ENCODE data around the gene SNAP47. TPM values are rescaled to one million over a fixed set of nuclear protein-coding genes. Genes with fewer than 3 reads are reported as not detected.
A peak's percentile ranks its signal among the peaks of the same experiment; 100 is the strongest.
"Not testable (repeated sequence)": the region's sequence is repeated elsewhere in the genome, so short reads cannot be mapped to it uniquely, and the experiment has no call there.

Gene SNAP47
- total RNA-seq: 10 to 100 TPM; 37.9 to 38.5 TPM
- long read RNA-seq, transcript SNAP47-210 (3 exons, 2,375 nt): minor isoform, 17 of 95 reads
- long read RNA-seq, transcript SNAP47-202 (5 exons, 2,362 nt): major isoform, 47 of 95 reads
- long read RNA-seq, partial matches to known transcripts: 4 of 95 reads
- long read RNA-seq, other reads (novel, unspliced or antisense): 23 of 95 reads

GRCh38 chr1:227734856-227735538 lies at the start of gene SNAP47, which contains the start of gene JMJD4:
Gene SNAP47 (plus strand): TSS chr1:227735435. CDS start chr1:227747737, 12,302 bp downstream.
Gene JMJD4 (minus strand): TSS chr1:227735302. CDS start chr1:227735273, 29 bp downstream.
- DNase-seq (peak; percentile 94), ATAC-seq (peak; percentile 95 to 96)
- intact Hi-C loops (cut with DNase I): no loop called here

- intact Hi-C loops (cut with DNase I): no loop called here
- ATAC-seq (no peak), DNase-seq (no peak)
Observed at GRCh38 chr1:227685807-227686206, 49.4 kb upstream of the SNAP47 start.

GRCh38 chr1:227697321-227697864 lies 37.8 kb upstream of the SNAP47 start:
- DNase-seq: no peak
- no peak for ATAC-seq
- intact Hi-C loops (cut with DNase I): no loop called here

- intact Hi-C loops (cut with DNase I): loop anchor here in 1 of 2 donors (10.0 kb wide), 1 partner anchor 87 kb away; no protein-coding TSS in a partner anchor
- not testable (repeated sequence) for ATAC-seq, DNase-seq
Observed at GRCh38 chr1:227701631-227702030, 33.6 kb upstream of the SNAP47 start.

GRCh38 chr1:227707846-227708245 lies 27.4 kb upstream of the SNAP47 start:
- intact Hi-C loops (cut with DNase I): loop anchor here in 1 of 2 donors (10.0 kb wide), 1 partner anchor 93 kb away; no protein-coding TSS in a partner anchor
- DNase-seq: no peak
- ATAC-seq: no peak

GRCh38 chr1:227709451-227709850 lies 25.8 kb upstream of the SNAP47 start:
- intact Hi-C loops (cut with DNase I): loop anchor here in 1 of 2 donors (10.0 kb wide), 1 partner anchor 95 kb away; no protein-coding TSS in a partner anchor
- DNase-seq (no peak), ATAC-seq (no peak)

GRCh38 chr1:227710474-227710873 lies 24.8 kb upstream of the SNAP47 start:
- DNase-seq; ATAC-seq; intact Hi-C loops (cut with DNase I): not testable (repeated sequence)

- intact Hi-C loops (cut with DNase I): no loop called here
- DNase-seq (no peak), ATAC-seq (no peak)
Observed at GRCh38 chr1:227712648-227713047, 22.6 kb upstream of the SNAP47 start.

- ATAC-seq (no peak), DNase-seq (no peak)
- intact Hi-C loops (cut with DNase I): no loop called here
Observed at GRCh38 chr1:227718932-227719331, 16.3 kb upstream of the SNAP47 start.

GRCh38 chr1:227723474-227723873 lies 11.8 kb upstream of the SNAP47 start:
- no peak for DNase-seq
- intact Hi-C loops (cut with DNase I): loop anchor here in 1 of 2 donors (10.0 kb wide), 2 partner anchors 179 to 239 kb away; no protein-coding TSS in a partner anchor
- no peak for ATAC-seq

GRCh38 chr1:227725046-227725445 lies 10.2 kb upstream of the SNAP47 start:
- no peak for DNase-seq
- intact Hi-C loops (cut with DNase I): loop anchor here in 1 of 2 donors (10.0 kb wide), 2 partner anchors 180 to 240 kb away; no protein-coding TSS in a partner anchor
- ATAC-seq: no peak

GRCh38 chr1:227726318-227726717 lies 8.9 kb upstream of the SNAP47 start:
- DNase-seq: no peak
- intact Hi-C loops (cut with DNase I): loop anchor here in 1 of 2 donors (10.0 kb wide), 2 partner anchors 182 to 242 kb away; no protein-coding TSS in a partner anchor
- no peak for ATAC-seq

GRCh38 chr1:227726924-227727599 lies 8.2 kb upstream of the SNAP47 start:
- intact Hi-C loops (cut with DNase I): loop anchor here in 1 of 2 donors (10.0 kb wide), 2 partner anchors 182 to 242 kb away; no protein-coding TSS in a partner anchor
- no peak for DNase-seq
- ATAC-seq: no peak

- ATAC-seq (peak; percentile 70 to 79), DNase-seq (peak; percentile 81)
- intact Hi-C loops (cut with DNase I): loop anchor here in 1 of 2 donors (10.0 kb wide), 2 partner anchors 183 to 243 kb away; no protein-coding TSS in a partner anchor
Observed at GRCh38 chr1:227728059-227728891, 7.0 kb upstream of the SNAP47 start.

- peak; percentile 9 to 18 for ATAC-seq
Observed at GRCh38 chr1:227728892-227729143, 6.4 kb upstream of the SNAP47 start.

GRCh38 chr1:227729144-227729880 lies 5.9 kb upstream of the SNAP47 start:
- no peak for DNase-seq
- intact Hi-C loops (cut with DNase I): loop anchor here in 1 of 2 donors (10.0 kb wide), 2 partner anchors 185 to 245 kb away; no protein-coding TSS in a partner anchor
- peak; percentile 2 for ATAC-seq

More at GRCh38 chr1:227728892-227729143, 6.4 kb upstream of the SNAP47 start:
- intact Hi-C loops (cut with DNase I): loop anchor here in 1 of 2 donors (10.0 kb wide), 2 partner anchors 184 to 244 kb away; no protein-coding TSS in a partner anchor
- DNase-seq: no peak

- intact Hi-C loops (cut with DNase I): loop anchor here in 1 of 2 donors (10.0 kb wide), 2 partner anchors 185 to 245 kb away; no protein-coding TSS in a partner anchor
- DNase-seq (no peak), ATAC-seq (peak; percentile 4 to 7)
Observed at GRCh38 chr1:227729881-227730629, 5.2 kb upstream of the SNAP47 start.

Data from left cardiac atrium (tissue), 4 donors.